HEK293 (cell line): ENCODE data around the gene PRPF6.

Experiments used
- CTCF ChIA-PET: fragments of 350-600 bp; formaldehyde crosslinking; extraction: SDS; loops from one replicate; lab custom pipeline; 2021; ENCODE audit warnings: antibody characterized with exemption; lab: Yijun Ruan, JAX
- POLR2A ChIA-PET: fragments of 300-600 bp; formaldehyde crosslinking; extraction: SDS; loops from one replicate; lab custom pipeline; 2020; ENCODE audit warnings: antibody characterized with exemption, inconsistent platforms; lab: Yijun Ruan, JAX
- H3K27ac ChIP-seq: fragments of 200-500 bp; sonication (Bioruptor generic); 2 replicates; pipeline ENCODE4 v1.5.1; 2014; ENCODE audit warnings: low read depth, low read length, control low read depth, inconsistent platforms; ENCODE audit errors: extremely low read depth
- H3K36me3 ChIP-seq, 2 experiments: fragments of 200-500 bp in 1 of 2; sonication (Bioruptor generic) in 1 of 2; 1 replicate in 1 of 2; 2 replicates in 1 of 2; pipeline ENCODE4 v1.5.1; 2014 to 2017; ENCODE audit warnings: inconsistent platforms in 2 of 2, low read length in 2 of 2; ENCODE audit not compliant: control insufficient read depth in 2 of 2, insufficient read depth in 1 of 2
- H3K4me1 ChIP-seq: fragments of 200-500 bp; sonication (Bioruptor generic); 2 replicates; pipeline ENCODE4 v1.5.1; 2014; ENCODE audit warnings: mild to moderate bottlenecking, low read length, inconsistent platforms; ENCODE audit not compliant: control insufficient read depth, insufficient read depth
- H3K4me3 ChIP-seq: 2 replicates; pipeline ENCODE4 v1.5.1; 2011; ENCODE audit warnings: low read depth, mild to moderate bottlenecking, control low read depth, low read length, moderate library complexity
- H3K9me3 ChIP-seq: fragments of 200-500 bp; sonication (Bioruptor generic); 2 replicates; pipeline ENCODE4 v1.5.1; 2014; ENCODE audit warnings: low read depth, low read length, inconsistent platforms; ENCODE audit not compliant: control insufficient read depth, insufficient read depth
- GLIS2 ChIP-seq: fragments of 450-650 bp; formaldehyde crosslinking; IDR thresholded peaks from 2 replicates; pipeline ENCODE4 v1.5.1; 2016; ENCODE audit warnings: missing biosample characterization, missing genetic modification characterization
- MEIS1 ChIP-seq: sonication (generic); formaldehyde crosslinking; IDR thresholded peaks from 2 replicates; pipeline ENCODE4 v1.8.1; 2022; ENCODE audit warnings: missing genetic modification reagents, mild to moderate bottlenecking, borderline replicate concordance
- SP2 ChIP-seq: fragments of 450-650 bp; formaldehyde crosslinking; IDR thresholded peaks from 2 replicates; pipeline ENCODE4 v1.5.1; 2016; ENCODE audit warnings: missing biosample characterization, missing genetic modification characterization
- SP3 ChIP-seq: fragments of 450-650 bp; formaldehyde crosslinking; IDR thresholded peaks from 2 replicates; pipeline ENCODE4 v1.5.1; 2016; ENCODE audit warnings: missing biosample characterization, missing genetic modification characterization
- ZFP37 ChIP-seq: fragments of 450-650 bp; formaldehyde crosslinking; IDR thresholded peaks from 2 replicates; pipeline ENCODE4 v1.5.1; 2016; ENCODE audit warnings: missing biosample characterization, missing genetic modification characterization
- ZNF174 ChIP-seq: fragments of 450-650 bp; formaldehyde crosslinking; IDR thresholded peaks from 2 replicates; pipeline ENCODE4 v1.5.0; 2017; ENCODE audit warnings: missing biosample characterization, mild to moderate bottlenecking, missing genetic modification characterization
- ZNF423 ChIP-seq: fragments of 450-650 bp; formaldehyde crosslinking; IDR thresholded peaks from 2 replicates; pipeline ENCODE4 v1.5.1; 2016; ENCODE audit warnings: missing biosample characterization, missing genetic modification characterization
- ZNF433 ChIP-seq: fragments of 450-650 bp; formaldehyde crosslinking; IDR thresholded peaks from 2 replicates; pipeline ENCODE4 v1.5.1; 2016; ENCODE audit warnings: missing biosample characterization, missing genetic modification characterization, low read depth
- ZNF585B ChIP-seq: fragments of 450-650 bp; formaldehyde crosslinking; IDR thresholded peaks from 2 replicates; pipeline ENCODE4 v1.5.1; 2016; ENCODE audit warnings: missing biosample characterization, missing genetic modification characterization
- ZNF600 ChIP-seq: fragments of 450-650 bp; formaldehyde crosslinking; IDR thresholded peaks from 2 replicates; pipeline ENCODE4 v1.5.1; 2016; ENCODE audit warnings: missing biosample characterization, missing genetic modification characterization
- ZNF670 ChIP-seq: fragments of 450-650 bp; formaldehyde crosslinking; IDR thresholded peaks from 2 replicates; pipeline ENCODE4 v1.5.1; 2016; ENCODE audit warnings: missing biosample characterization, missing genetic modification characterization, low read depth
- ZNF76 ChIP-seq: fragments of 450-650 bp; formaldehyde crosslinking; IDR thresholded peaks from 2 replicates; pipeline ENCODE4; 2016; ENCODE audit warnings: low read depth, missing biosample characterization, missing genetic modification characterization, borderline replicate concordance
- TF ChIP-seq, protein P1 (sequence below): fragments of 450-650 bp; formaldehyde crosslinking; IDR thresholded peaks from 2 replicates; pipeline ENCODE4 v1.5.1; 2016; ENCODE audit warnings: missing biosample characterization, missing genetic modification characterization
- TF ChIP-seq, protein P2 (sequence below): fragments of 450-650 bp; formaldehyde crosslinking; IDR thresholded peaks from 2 replicates; pipeline ENCODE4 v1.5.1; 2017; ENCODE audit warnings: missing biosample characterization, missing genetic modification characterization
- TF ChIP-seq, protein P3 (sequence below): fragments of 450-650 bp; formaldehyde crosslinking; IDR thresholded peaks from 2 replicates; pipeline ENCODE4 v1.5.1; 2016; ENCODE audit warnings: missing biosample characterization, missing genetic modification characterization

The PRPF6 gene

DNA sequence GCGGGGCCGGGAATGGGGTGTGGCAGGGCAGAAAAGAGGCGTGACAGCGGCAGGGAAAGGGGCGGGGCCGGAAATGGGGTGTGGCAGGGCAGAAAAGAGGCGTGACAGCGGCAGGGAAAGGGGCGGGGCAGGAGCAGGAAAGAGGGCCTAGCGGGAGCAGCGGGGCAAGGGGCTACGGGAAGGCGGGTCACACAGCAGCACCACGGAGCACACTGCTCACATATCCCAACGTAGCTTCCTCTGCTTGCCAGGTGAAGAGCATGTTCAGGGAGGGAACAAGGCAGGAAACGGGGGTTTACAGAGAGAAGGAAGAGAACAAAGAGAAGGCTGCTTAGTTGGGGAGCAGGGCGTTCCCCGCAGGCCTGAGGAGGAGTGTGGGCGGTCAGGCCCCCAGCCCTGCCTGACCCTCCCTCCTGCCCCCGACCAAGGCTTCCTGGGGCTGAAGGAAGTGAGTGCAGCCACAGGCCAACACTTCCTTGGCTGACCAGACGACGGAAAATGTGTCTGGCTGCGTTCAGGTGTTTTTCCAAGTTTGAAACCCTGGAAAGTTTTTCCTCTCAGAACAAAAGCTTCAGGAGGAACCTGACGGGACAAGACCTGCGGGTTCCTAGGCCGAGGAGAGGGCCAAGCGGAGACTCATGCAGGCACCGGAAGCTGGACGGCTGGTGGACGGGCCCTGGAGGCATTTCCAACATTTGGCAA lies 38.5 kb upstream of the PRPF6 start (continued):
- TF ChIP-seq MEIS1 (CRISPR knock-in tag) (no peak), SP2 (peak; percentile 52), ZNF76 (tag by site-specific recombination) (peak; percentile 24; the same call in 1 of the 2 replicates)
- TF ChIP-seq, protein P1, sequence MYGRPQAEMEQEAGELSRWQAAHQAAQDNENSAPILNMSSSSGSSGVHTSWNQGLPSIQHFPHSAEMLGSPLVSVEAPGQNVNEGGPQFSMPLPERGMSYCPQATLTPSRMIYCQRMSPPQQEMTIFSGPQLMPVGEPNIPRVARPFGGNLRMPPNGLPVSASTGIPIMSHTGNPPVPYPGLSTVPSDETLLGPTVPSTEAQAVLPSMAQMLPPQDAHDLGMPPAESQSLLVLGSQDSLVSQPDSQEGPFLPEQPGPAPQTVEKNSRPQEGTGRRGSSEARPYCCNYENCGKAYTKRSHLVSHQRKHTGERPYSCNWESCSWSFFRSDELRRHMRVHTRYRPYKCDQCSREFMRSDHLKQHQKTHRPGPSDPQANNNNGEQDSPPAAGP (tag by site-specific recombination): peak; percentile 49; the same call in 1 of the 2 replicates

DNA sequence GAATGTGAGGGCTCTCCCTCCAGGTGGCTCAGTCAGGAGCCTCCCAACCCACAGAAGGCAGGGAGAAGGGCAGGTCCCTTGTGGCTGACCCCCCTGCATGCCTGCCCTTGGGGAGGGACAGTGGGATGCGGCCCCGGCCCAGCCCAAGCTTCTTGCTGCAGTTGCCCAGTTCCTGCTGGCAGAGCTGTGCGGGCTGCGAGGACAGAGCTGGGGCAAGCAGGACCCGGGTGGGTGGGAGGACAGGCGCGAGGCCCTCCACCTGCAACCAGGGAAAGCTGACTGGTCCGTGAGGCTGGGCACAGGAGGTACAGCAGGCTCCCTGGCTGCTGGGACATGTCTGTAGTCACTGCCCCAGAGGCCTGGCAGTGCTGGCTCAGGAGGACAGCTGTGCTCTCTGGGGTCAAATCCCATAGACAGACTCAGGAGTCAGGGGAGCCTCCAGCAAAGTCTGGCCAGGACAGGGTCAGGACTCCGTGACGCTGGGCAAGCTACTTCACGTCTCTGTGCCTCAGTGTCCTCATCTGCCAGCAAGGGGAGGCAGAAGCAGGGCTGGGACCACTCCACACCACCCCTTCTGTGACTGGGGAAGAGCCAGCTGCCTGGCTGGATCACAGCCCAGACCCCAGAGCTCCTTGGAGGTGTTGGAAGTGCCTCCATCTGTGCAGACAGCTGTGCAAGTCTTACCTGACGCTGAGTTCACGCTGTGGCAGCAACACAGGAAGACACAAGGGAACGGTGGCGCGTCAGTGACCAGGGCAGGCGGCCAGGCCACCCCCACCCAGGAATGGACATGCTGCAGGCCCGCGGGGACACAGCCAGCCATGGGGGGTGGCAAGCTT lies 37.7 kb upstream of the PRPF6 start:
- no peaks in the 10 kb centered on the region for H3K9me3 ChIP-seq
- H3K36me3 ChIP-seq: peaks cover 0 to 68% of the 10 kb centered on the region in 2 experiments; a peak in 1 of 3 replicates
- TF ChIP-seq ZNF174: no peak
- TF ChIP-seq ZNF600 (tag by site-specific recombination): 0 out of 2 replicates have a peak, but pooled peaks have one; percentile 41
- ChIA-PET CTCF (interaction anchor here (0.6 kb wide), 1 partner anchor 15 kb away, joined by 4 read pairs; no protein-coding TSS in a partner anchor), POLR2A (no interaction called here)
- H3K27ac ChIP-seq: 0 out of 2 replicates have a peak overlapping the region, but pooled peaks have one; percentile 9
- H3K4me1 ChIP-seq: no peaks in the 10 kb centered on the region
- H3K4me3 ChIP-seq: no peak overlapping the region

DNA sequence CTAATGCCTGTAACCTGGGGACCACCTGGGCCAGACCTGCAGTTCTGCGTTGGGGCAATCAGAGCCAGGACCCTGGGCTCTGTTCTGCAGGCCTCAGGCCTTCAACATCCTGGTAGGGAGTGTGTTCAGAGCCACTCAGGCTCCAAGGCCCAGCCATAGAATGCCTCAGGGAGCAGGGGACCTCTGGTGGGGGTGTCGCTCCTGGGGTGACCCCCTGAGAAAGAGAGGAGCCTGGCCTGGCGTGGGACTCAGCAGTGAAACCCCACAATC lies 37.2 kb upstream of the PRPF6 start:
- ChIA-PET POLR2A (no interaction called here), CTCF (no interaction called here)
- H3K4me1 ChIP-seq: peaks cover 2% of the 10 kb centered on the region; the same call in 1 of the 2 replicates
- no peaks in the 10 kb centered on the region for H3K9me3 ChIP-seq
- peaks cover 0 to 66% of the 10 kb centered on the region in 2 experiments; a peak in 1 of 3 replicates for H3K36me3 ChIP-seq
- no peak overlapping the region for H3K27ac ChIP-seq
- TF ChIP-seq ZNF433 (tag by site-specific recombination) (no peak), GLIS2 (0 out of 2 replicates have a peak, but pooled peaks have one; percentile 15), ZNF600 (tag by site-specific recombination) (0 out of 2 replicates have a peak, but pooled peaks have one; percentile 2)
- no peak overlapping the region for H3K4me3 ChIP-seq

DNA sequence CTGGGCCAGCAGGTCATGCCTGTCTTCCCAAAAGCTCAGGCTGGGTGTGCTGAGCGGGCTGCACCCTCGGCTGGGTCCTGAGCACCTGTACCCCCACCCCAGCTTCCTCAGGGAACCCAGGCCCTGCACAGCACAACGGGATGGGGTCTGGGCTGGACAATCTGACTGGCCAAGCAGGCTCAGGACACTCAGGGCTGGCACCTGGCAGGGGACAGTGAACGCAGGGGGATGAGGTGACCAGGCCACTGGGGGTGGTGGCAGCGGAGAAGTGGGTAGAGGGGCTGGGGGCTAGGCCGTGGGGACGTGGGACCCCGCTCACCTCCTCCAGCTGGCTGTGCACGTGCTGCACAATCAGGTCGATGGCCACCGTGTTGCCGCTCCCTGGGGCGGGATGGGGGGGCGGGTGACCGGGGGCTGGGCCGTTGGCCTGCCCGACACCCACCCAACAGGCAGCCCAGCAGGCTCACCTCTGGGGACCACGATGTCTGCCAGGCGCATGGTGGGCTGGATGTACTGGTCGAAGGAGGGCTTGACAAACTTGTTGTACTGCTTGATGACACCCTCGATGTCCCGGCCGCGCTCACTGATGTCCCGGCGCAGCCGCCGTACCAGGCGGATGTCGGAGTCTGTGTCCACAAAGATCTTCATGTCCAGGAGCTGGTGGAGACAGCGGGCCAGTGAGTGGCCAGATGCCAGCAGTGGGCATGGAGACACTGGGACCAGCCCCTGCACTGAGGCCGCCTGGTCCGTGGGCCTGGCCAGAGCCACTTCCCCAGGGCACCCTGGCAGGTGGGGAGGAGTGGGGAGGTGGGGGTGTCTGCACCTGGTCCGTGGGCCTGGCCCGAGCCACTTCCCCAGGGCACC lies 36.6 kb upstream of the PRPF6 start:
- H3K36me3 ChIP-seq: peaks cover 0 to 60% of the 10 kb centered on the region in 2 experiments; a peak in 1 of 3 replicates
- POLR2A ChIA-PET: no interaction called here
- H3K9me3 ChIP-seq: no peaks in the 10 kb centered on the region
- TF ChIP-seq SP3 (tag by site-specific recombination) (no peak), ZNF585B (tag by site-specific recombination) (no peak), ZNF670 (tag by site-specific recombination) (no peak), ZFP37 (no peak), ZNF423 (tag by site-specific recombination) (no peak), ZNF600 (tag by site-specific recombination) (no peak)
- TF ChIP-seq, protein P2, sequence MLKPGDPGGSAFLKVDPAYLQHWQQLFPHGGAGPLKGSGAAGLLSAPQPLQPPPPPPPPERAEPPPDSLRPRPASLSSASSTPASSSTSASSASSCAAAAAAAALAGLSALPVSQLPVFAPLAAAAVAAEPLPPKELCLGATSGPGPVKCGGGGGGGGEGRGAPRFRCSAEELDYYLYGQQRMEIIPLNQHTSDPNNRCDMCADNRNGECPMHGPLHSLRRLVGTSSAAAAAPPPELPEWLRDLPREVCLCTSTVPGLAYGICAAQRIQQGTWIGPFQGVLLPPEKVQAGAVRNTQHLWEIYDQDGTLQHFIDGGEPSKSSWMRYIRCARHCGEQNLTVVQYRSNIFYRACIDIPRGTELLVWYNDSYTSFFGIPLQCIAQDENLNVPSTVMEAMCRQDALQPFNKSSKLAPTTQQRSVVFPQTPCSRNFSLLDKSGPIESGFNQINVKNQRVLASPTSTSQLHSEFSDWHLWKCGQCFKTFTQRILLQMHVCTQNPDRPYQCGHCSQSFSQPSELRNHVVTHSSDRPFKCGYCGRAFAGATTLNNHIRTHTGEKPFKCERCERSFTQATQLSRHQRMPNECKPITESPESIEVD (tag by site-specific recombination): no peak
- TF ChIP-seq, protein P3, sequence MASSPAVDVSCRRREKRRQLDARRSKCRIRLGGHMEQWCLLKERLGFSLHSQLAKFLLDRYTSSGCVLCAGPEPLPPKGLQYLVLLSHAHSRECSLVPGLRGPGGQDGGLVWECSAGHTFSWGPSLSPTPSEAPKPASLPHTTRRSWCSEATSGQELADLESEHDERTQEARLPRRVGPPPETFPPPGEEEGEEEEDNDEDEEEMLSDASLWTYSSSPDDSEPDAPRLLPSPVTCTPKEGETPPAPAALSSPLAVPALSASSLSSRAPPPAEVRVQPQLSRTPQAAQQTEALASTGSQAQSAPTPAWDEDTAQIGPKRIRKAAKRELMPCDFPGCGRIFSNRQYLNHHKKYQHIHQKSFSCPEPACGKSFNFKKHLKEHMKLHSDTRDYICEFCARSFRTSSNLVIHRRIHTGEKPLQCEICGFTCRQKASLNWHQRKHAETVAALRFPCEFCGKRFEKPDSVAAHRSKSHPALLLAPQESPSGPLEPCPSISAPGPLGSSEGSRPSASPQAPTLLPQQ (tag by site-specific recombination): no peak
- CTCF ChIA-PET: no interaction called here
- no peak overlapping the region for H3K4me3 ChIP-seq
- peaks cover 3% of the 10 kb centered on the region; the same call in 1 of the 2 replicates for H3K4me1 ChIP-seq
- H3K27ac ChIP-seq: no peak overlapping the region
